Thyroid gland (tissue), 4 donors: ENCODE results near the gene SMG9. TPM values are rescaled to one million over a fixed set of nuclear protein-coding genes. Genes with fewer than 3 reads are reported as not detected.

Source experiments
- DNase-seq, 2 donors: peaks; one replicate each; pipeline ENCODE4 v3.0.0-alpha.2; 2019
- H3K27ac ChIP-seq, 3 donors: fragments of 200-600 bp; sonication (generic); 1 replicate in 2 of 3; 2 replicates in 1 of 3; pipeline ENCODE4 v1.5.1; 2016 to 2019; ENCODE audit warnings: mild to moderate bottlenecking in 1 of 3, moderate library complexity in 1 of 3
- H3K27me3 ChIP-seq: fragments of 200-600 bp; sonication (generic); one replicate; pipeline ENCODE4 v1.5.1; 2019
- H3K36me3 ChIP-seq, 2 donors: fragments of 200-600 bp; sonication (generic); one replicate each; pipeline ENCODE4 v1.5.1; 2016 to 2019
- H3K4me1 ChIP-seq, 2 donors: fragments of 200-600 bp; sonication (generic); one replicate each; pipeline ENCODE4 v1.5.1; 2017 to 2019
- H3K4me3 ChIP-seq, 3 donors: fragments of 200-600 bp; sonication (generic); replicated peaks in 1 of 3; 1 replicate in 2 of 3; 2 replicates in 1 of 3; pipeline ENCODE4 v1.5.1; 2016; ENCODE audit warnings: mild to moderate bottlenecking in 1 of 3
- H3K9me3 ChIP-seq: fragments of 200-600 bp; sonication (generic); one replicate; pipeline ENCODE4 v1.5.1; 2017
- CTCF ChIP-seq, 6 experiments: fragments of 200-600 bp in 3 of 6; fragments of 450-650 bp in 3 of 6; sonication (generic) in 3 of 6; IDR thresholded peaks; one replicate each; pipeline ENCODE4 v1.5.1; 2016 to 2019; ENCODE audit warnings: antibody characterized with exemption in 6 of 6, mild to moderate bottlenecking in 2 of 6, inconsistent platforms in 1 of 6, moderate library complexity in 1 of 6
- POLR2A ChIP-seq, 2 donors: fragments of 450-650 bp; IDR thresholded peaks; one replicate each; pipeline ENCODE4 v1.6.1; 2017; ENCODE audit warnings: antibody characterized with exemption in 2 of 2, mild to moderate bottlenecking in 2 of 2, moderate library complexity in 1 of 2
- WGBS, 2 donors: methylation state at CpG; one replicate each; pipeline ENCODE4 v1.1.5; 2017; 5-methylcytosine and 5-hydroxymethylcytosine counted together
- intact Hi-C: fragments of 100-400 bp; cut with DNase I; formaldehyde crosslinking; loops from one replicate; pipeline ENCODE4 v1.15.1; 2023
- total RNA-seq, 4 donors: library from RNA; depleted of rRNA; stranded (reverse); fragments of >200 nt; gene quantifications; one replicate each; pipeline ENCODE4 v1.2.3, GENCODE V29; 2016

SMG9 gene
- total RNA-seq, 4 donors from 2014 or later, result 15.5 to 34.4 (median 18.8) TPM

- H3K9me3 ChIP-seq, result no peaks in the 10 kb centered on the region
- TF ChIP-seq CTCF (IDR thresholded peaks at IDR 0.05) (no peak), POLR2A (IDR thresholded peaks at IDR 0.05) (no peak)
- intact Hi-C loops, result no loop called here
- no peak for DNase-seq
- no peaks in the 10 kb centered on the region for H3K4me1 ChIP-seq
- H3K36me3 ChIP-seq, result peaks cover 51 to 54% of the 10 kb centered on the region in 2 donors
- no peak overlapping the region for H3K4me3 ChIP-seq
- WGBS, 2 donors, result 89 to 94% methylated on average over 3 of the region's 3 CpGs
- no peaks in the 10 kb centered on the region for H3K27me3 ChIP-seq
- no peak overlapping the region for H3K27ac ChIP-seq
These were observed 11.7 kb downstream of the SMG9 start for GRCh38 chr19:43743059-43743458.

- H3K27me3 ChIP-seq, result no peaks in the 10 kb centered on the region
- no peaks in the 10 kb centered on the region for H3K9me3 ChIP-seq
- no peak overlapping the region for H3K27ac ChIP-seq
- H3K36me3 ChIP-seq, result peaks cover 52 to 55% of the 10 kb centered on the region in 2 donors
- DNase-seq, result no peak
- WGBS, 2 donors, result 90 to 91% methylated on average over 10 of the region's 10 CpGs
- no peak overlapping the region for H3K4me3 ChIP-seq
- intact Hi-C loops, result no loop called here
- no peaks in the 10 kb centered on the region for H3K4me1 ChIP-seq
- TF ChIP-seq POLR2A (IDR thresholded peaks at IDR 0.05) (no peak), CTCF (IDR thresholded peaks at IDR 0.05) (no peak)
These were observed 13.5 kb downstream of the SMG9 start for GRCh38 chr19:43741075-43741825.

- Histone ChIP-seq H3K27ac (no peak overlapping the region), H3K4me3 (no peak overlapping the region), H3K27me3 (no peaks in the 10 kb centered on the region), H3K4me1 (no peaks in the 10 kb centered on the region), H3K36me3 (peaks cover 40 to 56% of the 10 kb centered on the region in 2 donors), H3K9me3 (no peaks in the 10 kb centered on the region)
- 82 to 84% methylated on average over 16 of the region's 16 CpGs for WGBS, 2 donors
- DNase-seq, result no peak
- intact Hi-C loops, result no loop called here
- no peak for TF ChIP-seq POLR2A (IDR thresholded peaks at IDR 0.05)
These were observed 15.1 kb downstream of the SMG9 start for GRCh38 chr19:43739439-43740235.

- peaks cover 34 to 58% of the 10 kb centered on the region in 2 donors for H3K36me3 ChIP-seq
- WGBS, 2 donors, result 63 to 68% methylated on average over 5 of the region's 5 CpGs
- no peaks in the 10 kb centered on the region for H3K4me1 ChIP-seq
- no peaks in the 10 kb centered on the region for H3K9me3 ChIP-seq
- no peak overlapping the region for H3K27ac ChIP-seq
- intact Hi-C loops, result no loop called here
- H3K27me3 ChIP-seq, result no peaks in the 10 kb centered on the region
- TF ChIP-seq CTCF (IDR thresholded peaks at IDR 0.05) (no peak), POLR2A (IDR thresholded peaks at IDR 0.05) (no peak)
- no peak for DNase-seq
- no peak overlapping the region for H3K4me3 ChIP-seq
These were observed 16.0 kb downstream of the SMG9 start for GRCh38 chr19:43738780-43739211.

GRCh38 chr19:43735957-43736356, 18.8 kb downstream of the SMG9 start:
- Histone ChIP-seq H3K4me1 (no peaks in the 10 kb centered on the region), H3K36me3 (peaks cover 48 to 69% of the 10 kb centered on the region in 2 donors)
- no peak for DNase-seq

More at GRCh38 chr19:43735957-43736356, 18.8 kb downstream of the SMG9 start:
- TF ChIP-seq POLR2A (IDR thresholded peaks at IDR 0.05), result no peak
- TF ChIP-seq CTCF (IDR thresholded peaks at IDR 0.05), result no peak
- H3K27ac ChIP-seq, result no peak overlapping the region
- intact Hi-C loops, result no loop called here
- no peaks in the 10 kb centered on the region for H3K9me3 ChIP-seq
- no peak overlapping the region for H3K4me3 ChIP-seq
- H3K27me3 ChIP-seq, result no peaks in the 10 kb centered on the region
